Purkinje cell (primary cell): ENCODE measurements around the gene SLC26A11. TPM values are rescaled to one million over a fixed set of nuclear protein-coding genes. Genes with fewer than 3 reads are reported as not detected.

Source experiments
- polyA plus RNA-seq: library from polyadenylated mRNA; unstranded; fragments of >200 nt; fragmentation: Nextera tagmentation; gene quantifications from 2 replicates; pipeline ENCODE4 v1.2.1, GENCODE V29; 2014

Gene SLC26A11
- polyA plus RNA-seq: 0.14 and 0.55 TPM in 2 replicates

DNA sequence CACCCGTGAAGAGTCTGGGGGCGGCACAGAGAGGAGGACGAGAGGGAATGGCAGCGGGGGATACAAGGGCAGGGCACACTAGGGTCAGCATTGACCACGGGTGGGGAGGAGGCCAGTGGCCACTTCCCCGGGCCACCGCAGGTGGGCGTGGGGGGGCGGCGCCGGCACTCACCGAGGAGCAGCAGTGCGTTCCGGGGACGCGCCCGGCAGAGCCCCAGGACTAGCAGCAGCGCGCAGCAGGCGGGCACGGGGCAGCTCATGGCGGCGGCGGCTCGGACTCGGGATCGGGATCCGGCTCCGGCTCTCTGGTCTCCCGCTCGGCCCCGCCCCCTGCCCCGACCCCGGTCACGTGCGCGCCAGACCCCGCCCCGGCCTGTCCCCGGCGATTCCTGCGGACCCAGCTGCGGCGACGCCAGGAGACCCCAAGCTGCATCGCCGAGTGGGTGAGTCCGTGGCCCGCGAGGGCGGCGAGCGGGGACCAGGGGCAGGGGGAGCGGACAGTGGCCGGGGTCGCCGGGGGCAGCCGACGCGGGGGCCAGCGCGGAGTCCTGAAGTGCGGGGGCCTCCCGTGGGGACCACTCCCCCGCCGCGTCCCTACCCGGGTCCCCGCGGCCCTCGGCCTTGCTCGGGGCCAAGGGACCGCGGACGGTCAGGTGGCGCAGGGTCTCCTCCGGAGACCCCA is at the start of gene SLC26A11, which contains the start of gene SGSH:
Gene SLC26A11 (plus strand): TSS at position 374 of the 682 bp plus-strand sequence. CDS start 1,134 bp downstream, outside the sequence.
Gene SGSH (minus strand): TSS at position 280 of the 682 bp plus-strand sequence. CDS start 20 bp downstream, at position 260.

DNA sequence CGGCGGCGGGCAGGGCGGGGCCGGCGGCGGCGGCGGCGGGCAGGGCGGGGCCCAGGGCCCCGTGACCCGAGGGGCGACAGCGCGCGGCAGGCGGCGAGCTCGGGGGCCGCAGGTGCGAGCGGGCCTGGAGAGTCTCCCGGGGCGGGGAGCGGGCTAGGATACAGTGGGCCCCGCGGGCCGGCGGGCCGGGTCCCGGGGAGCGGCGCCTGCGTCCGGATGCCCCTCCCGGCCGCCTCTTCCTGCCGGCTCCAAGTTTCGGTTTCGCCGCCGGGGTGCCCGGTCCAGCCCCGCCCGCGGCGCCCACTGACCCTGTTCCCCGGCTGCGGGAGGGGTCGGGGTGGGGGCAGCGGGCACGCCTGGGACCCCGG is 40.5 kb downstream of the SLC26A11 start, which contains the start of gene RNF213:
Gene RNF213 (plus strand): TSS at position 62 of the 368 bp plus-strand sequence. CDS start 2,830 bp downstream, outside the sequence.

Other genes starting within 250 kb of the SLC26A11 start
- gene TBC1D16, start 184.6 kb upstream of the SLC26A11 start, polyA plus RNA-seq: 0.69 and 2.8 TPM in 2 replicates
- 0.73 and 1.5 TPM in 2 replicates for gene CCDC40, start 183.8 kb upstream of the SLC26A11 start, polyA plus RNA-seq
- gene GAA, start 118.8 kb upstream of the SLC26A11 start, polyA plus RNA-seq: 1.2 and 2.6 TPM in 2 replicates
- 52.2 and 52.4 TPM in 2 replicates for gene EIF4A3, start 73.3 kb upstream of the SLC26A11 start, polyA plus RNA-seq
- 0.66 TPM in 1 of 2 replicates, not detected in the other for gene CARD14, start 50.4 kb upstream of the SLC26A11 start, polyA plus RNA-seq
- gene SGSH, start 94 bp upstream of the SLC26A11 start, polyA plus RNA-seq: 0.81 and 1.1 TPM in 2 replicates
- gene RNF213, start 40.4 kb downstream of the SLC26A11 start, polyA plus RNA-seq: 2.6 and 2.9 TPM in 2 replicates
- 5.9 and 9.2 TPM in 2 replicates for gene ENDOV, start 194.7 kb downstream of the SLC26A11 start, polyA plus RNA-seq